GM23248 (cell line): Measurements from ENCODE around the gene SLAIN2. TPM values are rescaled to one million over a fixed set of nuclear protein-coding genes. Genes with fewer than 3 reads are reported as not detected.

Experiments used
- DNase-seq: peaks from one replicate; pipeline ENCODE4 v3.0.0-alpha.2; 2015
- H2AFZ ChIP-seq: fragments of 200-600 bp; sonication (generic); 2 replicates; pipeline ENCODE4 v1.6.1; 2016; ENCODE audit warnings: antibody characterized with exemption
- H3F3A ChIP-seq: fragments of 200-600 bp; sonication (generic); 2 replicates; pipeline ENCODE4 v1.6.1; 2016; ENCODE audit warnings: mild to moderate bottlenecking, antibody characterized with exemption, mixed run types; ENCODE audit not compliant: insufficient read depth
- H3K27ac ChIP-seq: fragments of 200-600 bp; sonication (generic); 2 replicates; pipeline ENCODE4 v1.5.1; 2016; ENCODE audit warnings: mild to moderate bottlenecking
- H3K27me3 ChIP-seq: fragments of 200-600 bp; sonication (generic); replicated peaks from 2 replicates; pipeline ENCODE4 v1.6.1; 2016; ENCODE audit warnings: mild to moderate bottlenecking; ENCODE audit not compliant: insufficient read depth
- H3K36me3 ChIP-seq: fragments of 200-600 bp; sonication (generic); 2 replicates; pipeline ENCODE4 v1.6.1; 2016; ENCODE audit warnings: low read depth, mild to moderate bottlenecking
- H3K4me1 ChIP-seq: fragments of 200-600 bp; sonication (generic); 2 replicates; pipeline ENCODE4 v1.6.1; 2016; ENCODE audit warnings: mild to moderate bottlenecking; ENCODE audit not compliant: insufficient read depth
- H3K4me2 ChIP-seq: fragments of 200-600 bp; sonication (generic); one replicate; pipeline ENCODE4 v1.6.1; 2016; ENCODE audit warnings: mild to moderate bottlenecking; ENCODE audit not compliant: unreplicated experiment
- H3K4me3 ChIP-seq: fragments of 200-600 bp; sonication (generic); 2 replicates; pipeline ENCODE4 v1.5.1; 2016; ENCODE audit warnings: mild to moderate bottlenecking
- H3K79me2 ChIP-seq: fragments of 200-600 bp; sonication (generic); 2 replicates; pipeline ENCODE4 v1.6.1; 2016; ENCODE audit warnings: mild to moderate bottlenecking; ENCODE audit not compliant: insufficient read depth
- H3K9ac ChIP-seq: fragments of 200-600 bp; sonication (generic); 2 replicates; pipeline ENCODE4 v1.6.1; 2016; ENCODE audit warnings: mild to moderate bottlenecking
- H3K9me2 ChIP-seq: fragments of 200-600 bp; sonication (generic); 2 replicates; pipeline ENCODE4 v1.6.1; 2016; ENCODE audit warnings: mixed run types, mild to moderate bottlenecking, moderate library complexity; ENCODE audit not compliant: insufficient read depth
- H3K9me3 ChIP-seq: fragments of 200-600 bp; sonication (generic); one replicate; pipeline ENCODE4 v1.6.1; 2017; ENCODE audit warnings: low read depth
- H4K20me1 ChIP-seq: fragments of 200-600 bp; sonication (generic); 2 replicates; pipeline ENCODE4 v1.6.0; 2016; ENCODE audit not compliant: insufficient read depth
- EZH2 ChIP-seq: fragments of 200-600 bp; sonication (generic); IDR thresholded peaks from 2 replicates; pipeline ENCODE4 v1.6.1; 2018; ENCODE audit warnings: antibody characterized with exemption, mild to moderate bottlenecking; ENCODE audit not compliant: insufficient read depth, poor library complexity, severe bottlenecking
- EZH2phosphoT487 ChIP-seq: fragments of 200-600 bp; sonication (generic); IDR thresholded peaks from 2 replicates; pipeline ENCODE4 v1.6.1; 2018; ENCODE audit warnings: antibody characterized with exemption, moderate library complexity, mild to moderate bottlenecking, low read depth; ENCODE audit not compliant: insufficient read depth
- WGBS, 2 experiments: methylation state at CpG; one replicate each; pipeline ENCODE4 v1.1.6; 2015 to 2017; ENCODE audit warnings: low lambda C conversion rate in 2 of 2, low coverage in 1 of 2; ENCODE audit errors: missing lambda C conversion rate in 2 of 2; 5-methylcytosine and 5-hydroxymethylcytosine counted together
- in situ Hi-C: fragments of 300-500 bp; cut with MboI; formaldehyde crosslinking; loops from 2 replicates; pipeline ENCODE4 v1.15.0; 2020
- polyA plus RNA-seq: library from polyadenylated mRNA; unstranded; fragments of >200 nt; fragmentation: Nextera tagmentation; extraction: Ambion mirVana; gene quantifications from 2 replicates; pipeline ENCODE4 v1.2.1, GENCODE V29; 2016
- total RNA-seq: library from RNA; depleted of rRNA; stranded (reverse); fragments of >200 nt; shearing (Covaris generic); gene quantifications from 2 replicates; pipeline ENCODE4 v1.2.3, GENCODE V29; 2014; rRNA removed

The SLAIN2 gene
- total and polyA plus RNA-seq, 2 experiments from 2014 or later, result 41.9 to 60.4 TPM

- Histone ChIP-seq H3K4me3 (no peak overlapping the region), H3K27ac (no peak overlapping the region), H3K4me1 (0 out of 2 replicates have a peak, but pooled peaks cover 10% of the 10 kb centered on the region), H3K9me3 (no peaks in the 10 kb centered on the region), H3K36me3 (no peaks in the 10 kb centered on the region), H3K27me3 (no peaks in the 10 kb centered on the region), H3K9me2 (no peaks in the 10 kb centered on the region), H4K20me1 (no peaks in the 10 kb centered on the region), H3F3A (no peaks in the 10 kb centered on the region), H3K79me2 (no peaks in the 10 kb centered on the region), H3K9ac (no peak overlapping the region), H2AFZ (no peak overlapping the region), H3K4me2 (no peak overlapping the region)
- no peak for DNase-seq
- in situ Hi-C loops, result no loop called here
- no peak for TF ChIP-seq EZH2
- TF ChIP-seq EZH2phosphoT487, result no peak
- WGBS, 2 experiments, result 73% methylated on average over 1 of the region's 1 CpG
Observed at GRCh38 chr4:48472794-48473193, 131.5 kb downstream of the SLAIN2 start.

GRCh38 chr4:48475770-48476169 is 134.4 kb downstream of the SLAIN2 start:
- no peak for DNase-seq
- Histone ChIP-seq H3K27ac (no peak overlapping the region), H4K20me1 (no peaks in the 10 kb centered on the region), H3K4me3 (no peak overlapping the region), H2AFZ (no peak overlapping the region), H3K9me3 (no peaks in the 10 kb centered on the region), H3K79me2 (no peaks in the 10 kb centered on the region), H3K36me3 (no peaks in the 10 kb centered on the region), H3K9ac (no peak overlapping the region), H3K4me1 (0 out of 2 replicates have a peak, but pooled peaks cover 5% of the 10 kb centered on the region), H3F3A (no peaks in the 10 kb centered on the region), H3K4me2 (no peak overlapping the region), H3K27me3 (no peaks in the 10 kb centered on the region), H3K9me2 (no peaks in the 10 kb centered on the region)
- in situ Hi-C loops, result no loop called here
- TF ChIP-seq EZH2 (no peak), EZH2phosphoT487 (no peak)
- WGBS, 2 experiments, result 83 to 84% methylated on average over 6 of the region's 6 CpGs

Other genes starting within 250 kb of the SLAIN2 start
- not detected in 2 replicates for gene TXK, start 207.3 kb upstream of the SLAIN2 start, total RNA-seq
- not detected in 2 replicates for gene TXK, start 207.3 kb upstream of the SLAIN2 start, polyA plus RNA-seq
- not detected in 2 replicates for gene TEC, start 71.7 kb upstream of the SLAIN2 start, total RNA-seq
- 0.28 TPM in 1 of 2 replicates, not detected in the other for gene TEC, start 71.7 kb upstream of the SLAIN2 start, polyA plus RNA-seq
- not detected in 2 replicates for gene SLC10A4, start 141.8 kb downstream of the SLAIN2 start, total RNA-seq
- not detected in 2 replicates for gene SLC10A4, start 141.8 kb downstream of the SLAIN2 start, polyA plus RNA-seq
- gene ZAR1, start 148.7 kb downstream of the SLAIN2 start, total RNA-seq, result not detected in 2 replicates
- gene ZAR1, start 148.7 kb downstream of the SLAIN2 start, polyA plus RNA-seq, result not detected in 2 replicates